Measurements from ENCODE around the gene IL1RN.

IL1RN gene

DNA sequence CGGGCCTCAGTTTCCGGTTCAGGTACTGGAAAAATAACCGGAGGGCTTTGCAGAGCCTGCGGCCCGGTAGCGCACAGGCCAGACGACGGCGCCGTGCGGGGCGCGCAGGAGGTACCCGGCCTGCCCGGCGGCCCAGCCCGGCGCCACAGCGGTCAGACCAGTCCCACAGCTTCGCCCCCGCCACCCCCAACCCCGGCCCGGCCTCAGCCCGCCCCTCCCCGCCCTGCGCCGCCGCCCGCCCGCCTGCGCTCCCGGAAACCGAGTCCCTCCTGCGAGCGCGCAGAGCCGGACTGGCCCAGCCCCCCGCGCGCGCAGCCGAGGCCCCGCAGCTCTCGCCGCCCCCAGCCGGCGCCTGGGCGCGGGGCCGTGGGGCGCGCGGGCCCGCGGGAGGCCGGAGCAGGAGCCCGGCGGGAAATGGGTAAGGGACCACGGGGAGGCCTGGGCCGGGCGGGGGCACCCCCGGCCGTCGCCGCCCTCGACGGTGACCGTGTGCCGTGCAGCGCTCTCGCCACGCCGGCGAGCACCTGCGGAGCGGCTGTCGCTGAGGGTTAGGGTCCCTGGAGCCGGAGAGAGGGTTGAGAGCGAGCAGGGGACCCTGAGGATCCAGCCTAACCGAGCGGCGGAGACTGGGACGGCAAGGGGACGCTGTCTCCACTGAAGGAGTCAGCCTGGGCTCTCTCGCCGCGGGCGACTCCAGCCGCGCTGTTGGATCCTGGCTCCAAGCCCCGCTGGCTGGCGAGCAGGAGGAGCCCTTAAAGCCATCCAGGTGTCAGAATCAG is 29.9 kb downstream of the IL1RN start:
- no peak for DNase-seq (ENCODE audit: low read depth)

DNA sequence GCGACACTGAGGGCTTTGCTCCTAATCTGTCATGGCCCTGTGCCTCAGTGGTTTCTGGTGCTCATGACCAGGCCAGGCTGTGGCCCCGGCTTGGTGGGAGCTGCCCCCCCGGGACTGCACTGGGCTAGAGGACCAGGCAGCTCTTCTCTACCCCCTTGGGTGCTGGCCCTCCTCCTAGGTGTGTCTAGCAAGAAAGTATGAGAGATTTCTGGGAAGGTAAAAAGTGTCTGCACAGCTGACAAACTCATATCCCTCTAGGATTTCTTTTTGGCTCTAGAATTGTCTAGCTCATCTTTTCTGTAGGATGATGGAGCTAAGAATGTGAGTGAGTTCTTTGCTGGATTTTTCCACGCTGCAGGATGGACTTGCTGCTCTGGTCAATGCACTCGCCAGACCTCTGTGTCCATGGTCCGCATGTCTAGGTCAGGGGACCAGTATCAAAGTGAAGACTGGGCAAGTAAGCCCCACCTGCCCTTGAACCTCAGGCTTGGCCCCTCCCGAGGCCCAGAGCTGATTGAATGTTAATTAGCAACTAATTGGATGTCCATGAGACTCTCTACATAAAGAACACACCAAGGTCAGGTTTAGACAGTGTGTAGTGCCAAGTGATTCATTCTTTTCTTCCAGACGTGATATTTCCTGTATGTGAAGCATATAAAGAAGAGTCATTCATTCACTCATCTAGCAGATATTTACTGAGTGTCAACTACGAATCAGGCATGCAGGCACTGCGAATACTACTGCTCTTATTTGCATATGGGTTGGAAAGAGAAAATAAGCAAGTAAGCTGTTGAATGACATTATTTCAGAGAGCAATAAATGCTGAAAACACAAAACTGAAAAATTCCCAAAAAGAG is 30.7 kb downstream of the IL1RN start:
- DNase-seq (ENCODE audit: low read depth), result no peak

DNA sequence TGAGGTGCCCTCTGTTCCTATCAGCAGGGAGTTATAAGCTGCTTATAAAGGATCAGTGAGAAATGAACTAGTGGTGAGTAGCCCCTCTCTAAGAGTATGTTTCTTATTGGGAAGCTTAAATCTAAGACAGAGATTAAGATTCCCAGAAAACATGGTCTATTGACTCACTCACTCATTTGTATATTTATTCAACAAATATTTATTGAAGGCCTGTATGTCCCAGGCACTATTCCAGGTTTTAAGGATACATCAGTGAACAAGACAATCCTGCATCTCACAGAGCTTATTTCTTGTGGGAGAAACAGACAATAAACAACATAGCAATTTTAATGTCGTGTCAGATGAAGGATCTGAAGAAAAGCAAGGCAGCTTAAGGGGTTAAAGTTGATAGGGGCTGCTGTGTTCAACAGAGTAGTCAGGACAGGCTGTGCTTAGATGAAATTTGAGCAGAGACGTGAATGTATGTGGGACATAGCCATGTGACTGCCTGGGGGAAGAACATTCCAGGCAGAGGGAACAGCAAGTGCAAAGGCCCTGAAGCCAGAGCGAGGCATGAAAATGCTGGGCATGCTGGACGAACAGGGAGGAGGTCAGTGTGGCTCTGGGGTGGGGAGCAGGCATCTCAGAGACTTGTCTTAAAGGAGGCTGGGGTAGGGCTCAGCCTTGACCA is 31.6 kb downstream of the IL1RN start:
- DNase-seq (ENCODE audit: low read depth), result peak; percentile 72

GRCh38 chr2:113160248-113160647 is 32.9 kb downstream of the IL1RN start:
- no peak for DNase-seq (ENCODE audit: low read depth)

DNA sequence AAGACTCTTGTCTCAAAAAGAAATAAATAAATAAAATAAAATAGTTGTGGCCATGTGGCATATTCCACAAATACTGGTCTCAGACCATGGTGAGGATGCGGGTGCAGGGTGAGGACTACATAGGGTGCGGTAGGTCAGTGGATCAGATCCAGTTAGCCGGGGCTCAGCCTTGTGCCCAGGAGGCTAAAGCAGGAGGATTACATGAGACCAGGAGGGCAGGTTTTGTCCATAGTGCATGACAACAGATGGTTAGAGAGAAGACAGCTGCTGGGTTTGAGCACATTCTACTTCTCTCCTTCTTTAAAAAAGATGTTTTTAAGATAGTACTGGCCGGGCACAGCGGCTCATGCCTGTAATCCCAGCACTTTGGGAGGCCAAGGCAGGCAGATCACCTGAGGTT is 33.6 kb downstream of the IL1RN start:
- no peak for DNase-seq (ENCODE audit: low read depth)

DNA sequence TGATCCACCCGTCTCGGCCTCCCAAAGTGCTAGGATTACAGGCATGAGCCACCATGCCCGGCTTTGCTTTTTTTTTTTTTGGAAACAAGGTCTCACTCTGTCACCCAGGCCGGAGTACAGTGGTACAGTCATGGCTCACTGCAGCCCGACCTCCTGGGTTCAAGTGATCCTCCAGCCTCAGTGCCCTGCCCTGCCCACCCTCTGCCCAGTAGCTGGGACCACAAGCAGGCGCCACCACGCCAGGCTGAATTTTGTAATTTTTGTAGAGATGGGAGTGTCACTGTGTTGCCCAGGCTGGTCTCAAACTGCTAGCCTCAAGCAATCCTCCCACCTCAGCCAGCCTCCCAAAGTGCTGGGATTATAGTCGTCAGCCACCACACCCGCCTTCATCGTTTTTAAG is 34.8 kb downstream of the IL1RN start:
- no peak for DNase-seq (ENCODE audit: low read depth)

DNA sequence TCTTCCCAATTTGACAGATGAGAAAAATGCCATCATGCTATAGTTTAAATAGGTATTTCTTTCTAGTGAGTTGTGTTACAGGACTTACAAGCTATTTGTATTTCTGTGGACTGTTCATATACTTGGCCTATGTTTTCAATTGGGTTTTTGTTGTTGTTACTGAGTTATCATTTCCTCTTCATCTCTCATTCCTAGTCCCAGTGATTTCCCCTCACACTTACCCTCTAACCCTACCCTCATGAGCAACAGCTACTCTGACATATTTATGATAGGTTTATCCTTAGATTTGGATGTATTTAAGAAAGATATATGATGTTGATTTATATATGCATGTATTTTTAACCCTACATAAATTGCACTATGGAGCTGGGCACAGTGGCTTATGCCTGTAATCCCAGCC is 35.5 kb downstream of the IL1RN start:
- DNase-seq (ENCODE audit: low read depth), result no peak

DNA sequence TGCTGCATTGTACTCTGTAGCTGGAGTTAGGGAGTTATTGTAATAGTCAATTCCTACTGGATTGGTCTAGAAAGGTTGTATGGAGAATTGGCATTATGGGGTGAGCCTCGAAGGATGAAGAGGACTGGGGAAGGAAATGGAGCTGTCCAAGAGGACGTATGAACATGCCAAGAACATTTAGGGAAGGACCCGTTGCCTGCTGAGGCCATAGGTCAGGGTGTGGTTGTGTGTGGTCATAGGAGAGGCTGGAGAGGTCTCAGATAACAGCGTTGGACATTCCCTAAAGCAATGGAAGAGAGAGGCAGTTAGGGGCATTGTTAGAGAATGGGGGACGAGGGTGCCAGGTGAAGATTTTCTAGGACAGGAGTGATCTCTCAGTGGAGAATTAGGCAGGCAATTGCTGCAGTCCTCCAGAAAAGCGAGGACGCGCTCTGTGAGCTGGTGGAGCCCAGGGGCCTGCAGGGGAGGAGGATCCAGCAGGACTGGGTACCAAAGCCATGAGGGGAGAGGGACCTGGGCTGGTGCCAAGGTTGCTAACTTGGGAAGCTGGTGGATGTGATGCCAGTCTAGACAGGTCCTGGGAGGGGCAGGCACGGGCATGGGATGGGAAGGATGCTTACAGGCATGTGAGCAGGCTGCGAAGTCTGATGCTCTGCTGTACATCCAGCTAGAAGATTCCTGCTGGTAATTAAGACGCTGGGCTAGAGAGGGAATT is 37.0 kb downstream of the IL1RN start:
- DNase-seq (ENCODE audit: low read depth), result no peak

DNA sequence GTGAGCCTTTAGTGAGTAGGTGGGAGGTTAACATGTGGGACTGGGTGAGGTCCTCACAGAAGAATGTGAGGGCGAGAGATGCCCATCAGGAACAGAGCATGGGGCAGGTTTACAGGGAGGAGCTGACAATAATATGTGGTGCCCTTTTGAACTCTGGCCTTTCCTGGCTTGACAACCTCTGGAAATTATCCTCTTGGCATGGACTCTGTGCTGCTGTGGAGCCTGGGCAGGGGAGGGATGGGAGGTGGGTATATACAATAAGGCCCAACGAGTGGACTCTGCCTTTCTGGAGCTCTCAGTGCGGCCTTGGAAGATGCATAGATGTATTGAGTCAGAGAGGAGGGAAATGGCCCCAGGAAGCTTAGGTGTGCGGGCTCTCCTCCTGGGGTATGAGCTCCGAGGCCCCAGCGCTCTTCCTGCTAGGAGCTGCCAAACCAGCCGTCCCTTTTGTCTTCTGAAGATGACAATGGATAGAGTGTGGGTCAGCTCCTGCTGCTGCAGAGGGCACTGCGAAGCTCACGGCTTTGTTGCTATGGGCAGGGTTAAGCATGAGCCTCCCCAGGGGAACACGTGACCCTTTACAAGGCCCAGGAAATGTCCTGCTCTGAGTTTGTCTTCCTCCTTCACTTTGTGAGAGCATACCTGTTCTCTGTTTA is 37.7 kb downstream of the IL1RN start:
- no peak for DNase-seq (ENCODE audit: low read depth)

DNA sequence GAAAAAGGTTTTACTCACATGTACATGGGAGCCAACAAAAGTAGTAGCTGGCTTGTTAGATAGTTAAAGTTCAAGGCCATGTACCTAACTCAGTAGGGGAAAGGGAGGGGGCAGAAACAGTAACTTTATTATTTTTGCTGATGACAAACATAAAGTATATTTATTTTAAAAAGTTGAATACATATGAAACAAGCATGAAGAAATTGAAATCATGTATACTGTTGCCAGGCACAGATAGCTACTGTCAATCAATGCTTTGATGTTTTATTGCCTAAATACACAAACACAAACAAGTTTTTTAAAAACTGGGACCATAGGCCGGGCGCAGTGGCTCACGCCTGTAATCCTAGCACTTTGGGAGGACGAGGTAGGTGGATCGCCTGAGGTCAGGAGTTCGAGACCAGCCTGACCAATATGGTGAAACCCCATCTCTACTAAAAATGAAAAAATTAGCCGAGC is 38.8 kb downstream of the IL1RN start:
- DNase-seq (ENCODE audit: low read depth), result no peak

DNA sequence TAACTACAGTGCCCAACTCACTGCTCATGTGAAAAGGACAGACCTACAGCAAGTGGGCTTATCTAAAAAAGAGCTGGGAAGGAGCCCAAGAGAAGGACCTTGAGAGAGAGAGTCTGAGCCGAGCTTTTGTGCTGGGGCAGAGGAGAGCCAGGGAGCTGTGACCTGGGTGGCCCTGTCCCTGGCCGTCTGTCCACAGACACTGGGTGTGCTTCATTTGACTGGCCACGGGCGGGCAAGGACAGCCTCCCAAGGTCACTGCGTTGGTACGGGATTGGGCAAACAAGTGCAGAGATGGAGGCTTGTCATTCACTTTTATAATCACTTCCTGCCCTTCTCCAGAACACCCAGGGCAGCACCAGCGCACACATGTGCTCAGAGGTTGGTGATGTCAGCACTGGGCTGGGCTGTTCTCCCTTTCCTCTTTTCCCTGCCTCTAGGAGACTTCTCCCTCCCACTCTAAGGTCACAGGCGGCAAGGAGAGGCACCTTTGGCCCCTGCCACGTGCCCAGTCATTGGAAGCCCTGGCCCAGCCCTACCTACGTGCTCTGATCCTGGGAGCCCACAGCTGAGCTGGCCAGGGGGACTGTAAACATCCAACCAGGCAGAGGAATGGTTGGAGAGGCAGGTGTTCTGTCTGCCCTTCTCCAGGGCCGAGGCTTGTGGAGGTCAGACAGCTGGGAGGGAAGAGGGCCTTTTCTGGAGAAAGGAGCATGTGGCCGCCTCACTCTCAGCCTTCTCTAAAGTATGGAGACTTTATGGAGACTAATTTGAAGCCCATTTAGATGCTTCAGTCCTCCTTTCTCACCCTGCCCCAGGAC is 39.9 kb downstream of the IL1RN start:
- no peak for DNase-seq (ENCODE audit: low read depth)

DNA sequence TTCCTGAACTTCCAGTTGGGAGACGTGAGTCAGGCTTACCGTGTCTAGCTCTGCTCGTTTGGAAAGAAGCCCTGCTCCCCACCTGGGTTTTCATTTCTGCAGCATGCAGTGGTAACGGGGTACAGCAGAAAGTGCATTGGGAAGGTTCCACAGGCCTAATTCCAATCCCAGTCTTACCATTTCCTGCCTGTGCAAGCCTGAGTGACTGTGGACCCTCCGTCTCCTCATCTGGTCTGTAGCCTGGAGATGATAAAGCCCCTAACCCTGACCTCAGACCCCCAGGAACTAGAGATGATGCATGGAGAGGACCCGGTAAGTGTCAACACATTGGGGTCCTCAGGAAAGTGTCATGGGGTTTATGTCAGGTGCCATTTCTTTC is 40.6 kb downstream of the IL1RN start:
- DNase-seq (ENCODE audit: low read depth), result no peak

- no peak for DNase-seq (ENCODE audit: low read depth)
Observed at GRCh38 chr2:113169002-113169530, 41.7 kb downstream of the IL1RN start.

DNA sequence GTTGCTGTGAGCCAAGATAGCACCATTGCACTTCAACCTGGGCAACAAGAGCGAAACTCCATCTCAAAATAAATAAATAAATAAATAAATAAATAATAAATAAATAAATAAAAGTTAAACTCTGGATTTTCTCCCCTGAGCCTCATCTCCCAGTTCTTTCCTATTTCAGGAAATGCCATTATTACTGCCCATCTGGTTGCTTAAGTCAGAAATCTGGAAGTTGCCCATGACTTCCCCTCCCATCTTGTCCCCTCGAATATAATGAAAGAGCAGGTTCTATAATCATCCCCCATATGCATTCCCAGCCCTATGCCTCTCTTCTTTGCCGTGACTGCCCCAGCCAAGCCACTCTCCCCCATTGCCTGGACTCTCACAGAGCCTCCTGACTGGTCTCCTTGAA is 42.2 kb downstream of the IL1RN start:
- no peak for DNase-seq (ENCODE audit: low read depth)

- no peak for DNase-seq (ENCODE audit: low read depth)
Observed at GRCh38 chr2:113171334-113172075, 44.1 kb downstream of the IL1RN start.

- DNase-seq (ENCODE audit: low read depth), result no peak
Observed at GRCh38 chr2:113172721-113173541, 45.5 kb downstream of the IL1RN start.

- DNase-seq (ENCODE audit: low read depth), result no peak
Observed at GRCh38 chr2:113173542-113174375, 46.4 kb downstream of the IL1RN start, which contains the start of gene PSD4. PSD4 (plus strand) TSS chr2:113173971; CDS start chr2:113182457, 8,486 bp downstream.

- DNase-seq (ENCODE audit: low read depth), result no peak
Observed at GRCh38 chr2:113174376-113174750, 47.0 kb downstream of the IL1RN start.
